Left ventricle myocardium inferior (tissue), 1 donor: Measurements from ENCODE around the gene CENPL. TPM values are rescaled to one million over a fixed set of nuclear protein-coding genes. Genes with fewer than 3 reads are reported as not detected.

Experiments used
- DNase-seq: peaks from one replicate; pipeline ENCODE4 v3.0.0-alpha.2; 2020
- H3K27ac ChIP-seq: fragments of 200-600 bp; replicated peaks from 2 replicates; pipeline ENCODE4 v1.8.0; 2021
- H3K27me3 ChIP-seq: fragments of 200-600 bp; 2 replicates; pipeline ENCODE4 v1.8.0; 2021; ENCODE audit warnings: low read depth
- H3K36me3 ChIP-seq: fragments of 200-600 bp; 2 replicates; pipeline ENCODE4 v1.8.0; 2021
- H3K4me1 ChIP-seq: fragments of 200-600 bp; 2 replicates; pipeline ENCODE4 v1.8.0; 2021
- H3K4me3 ChIP-seq: fragments of 200-600 bp; 2 replicates; pipeline ENCODE4 v1.8.0; 2021; ENCODE audit warnings: mild to moderate bottlenecking, moderate library complexity
- H3K9me3 ChIP-seq: fragments of 200-600 bp; replicated peaks from 2 replicates; pipeline ENCODE4 v1.8.0; 2021
- intact Hi-C: fragments of 100-400 bp; cut with micrococcal nuclease; formaldehyde crosslinking; loops from one replicate; pipeline ENCODE4 v1.11.0; 2022
- total RNA-seq: library from RNA; stranded (reverse); fragmentation: NEBNext Ultra II Directional; extraction: Animal tissue kit (Norgen Biotek cat#: 25700); gene quantifications from one replicate; pipeline ENCODE4 v1.2.1, GENCODE V29; 2021
- TF ChIP-seq, protein P1 (sequence below): fragments of 200-600 bp; IDR thresholded peaks from 2 replicates; pipeline ENCODE4 v1.8.0; 2021; ENCODE audit warnings: antibody characterized with exemption, mild to moderate bottlenecking, borderline replicate concordance
- donor health status: DM: no; HTN: yes; CAD: no; lungs with severe emphysema.

CENPL gene
- total RNA-seq, 1 donor from 2014 or later, result 4.2 TPM

DNA sequence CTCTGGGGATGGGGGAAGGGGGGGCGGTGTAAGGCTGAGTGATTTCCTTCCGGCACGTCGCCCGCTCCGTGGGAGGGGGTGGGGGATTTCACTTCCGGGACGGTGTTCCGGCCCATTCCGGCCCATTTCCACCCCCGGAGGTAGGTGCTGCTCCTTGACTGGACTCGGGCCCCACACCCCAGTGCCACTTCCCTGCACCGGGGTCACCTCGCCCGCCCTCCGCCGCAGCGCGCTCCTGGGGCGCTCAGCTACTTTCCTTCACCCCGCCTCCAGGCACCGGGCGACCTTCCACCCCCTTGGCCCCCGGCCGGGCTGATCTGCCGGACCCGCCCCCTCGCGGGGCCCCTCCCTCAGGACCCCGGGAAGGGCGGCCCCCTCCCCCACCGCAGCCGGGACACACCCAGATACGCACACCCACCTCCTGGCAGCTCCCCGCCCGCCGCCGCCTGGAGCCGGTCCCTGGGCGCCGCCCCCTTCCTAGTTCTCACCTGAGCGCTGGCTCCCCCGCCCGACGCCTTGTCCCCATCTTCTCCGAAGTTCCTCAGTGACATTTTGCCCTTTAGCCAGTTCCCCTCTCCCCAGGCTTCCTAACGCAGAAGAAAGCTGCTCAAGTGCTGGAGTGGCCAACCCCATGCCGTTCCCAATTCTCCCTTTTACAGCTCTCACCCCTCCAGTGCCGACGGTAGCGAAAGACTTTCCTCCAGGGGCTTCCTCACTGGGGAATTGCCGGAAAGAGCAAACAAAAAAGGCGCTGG, 43.8 kb upstream of the CENPL start, which contains the start of gene ZBTB37:
Gene ZBTB37 (plus strand): TSS at position 115 of the 755 bp plus-strand sequence. CDS start 1,846 bp downstream, outside the sequence.
- Histone ChIP-seq H3K4me3 (peak within 1 kb of the TSS; percentile 95), H3K27ac (peak within 1 kb of the TSS; percentile 99), H3K36me3 (peaks cover 35% of the 10 kb centered on the region), H3K4me1 (peaks cover 70% of the 10 kb centered on the region), H3K9me3 (no peaks in the 10 kb centered on the region), H3K27me3 (no peaks in the 10 kb centered on the region)
- TF ChIP-seq, protein P1, sequence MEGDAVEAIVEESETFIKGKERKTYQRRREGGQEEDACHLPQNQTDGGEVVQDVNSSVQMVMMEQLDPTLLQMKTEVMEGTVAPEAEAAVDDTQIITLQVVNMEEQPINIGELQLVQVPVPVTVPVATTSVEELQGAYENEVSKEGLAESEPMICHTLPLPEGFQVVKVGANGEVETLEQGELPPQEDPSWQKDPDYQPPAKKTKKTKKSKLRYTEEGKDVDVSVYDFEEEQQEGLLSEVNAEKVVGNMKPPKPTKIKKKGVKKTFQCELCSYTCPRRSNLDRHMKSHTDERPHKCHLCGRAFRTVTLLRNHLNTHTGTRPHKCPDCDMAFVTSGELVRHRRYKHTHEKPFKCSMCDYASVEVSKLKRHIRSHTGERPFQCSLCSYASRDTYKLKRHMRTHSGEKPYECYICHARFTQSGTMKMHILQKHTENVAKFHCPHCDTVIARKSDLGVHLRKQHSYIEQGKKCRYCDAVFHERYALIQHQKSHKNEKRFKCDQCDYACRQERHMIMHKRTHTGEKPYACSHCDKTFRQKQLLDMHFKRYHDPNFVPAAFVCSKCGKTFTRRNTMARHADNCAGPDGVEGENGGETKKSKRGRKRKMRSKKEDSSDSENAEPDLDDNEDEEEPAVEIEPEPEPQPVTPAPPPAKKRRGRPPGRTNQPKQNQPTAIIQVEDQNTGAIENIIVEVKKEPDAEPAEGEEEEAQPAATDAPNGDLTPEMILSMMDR, result no peak
- peak; percentile 88 for DNase-seq
- intact Hi-C loops, result no loop called here

DNA sequence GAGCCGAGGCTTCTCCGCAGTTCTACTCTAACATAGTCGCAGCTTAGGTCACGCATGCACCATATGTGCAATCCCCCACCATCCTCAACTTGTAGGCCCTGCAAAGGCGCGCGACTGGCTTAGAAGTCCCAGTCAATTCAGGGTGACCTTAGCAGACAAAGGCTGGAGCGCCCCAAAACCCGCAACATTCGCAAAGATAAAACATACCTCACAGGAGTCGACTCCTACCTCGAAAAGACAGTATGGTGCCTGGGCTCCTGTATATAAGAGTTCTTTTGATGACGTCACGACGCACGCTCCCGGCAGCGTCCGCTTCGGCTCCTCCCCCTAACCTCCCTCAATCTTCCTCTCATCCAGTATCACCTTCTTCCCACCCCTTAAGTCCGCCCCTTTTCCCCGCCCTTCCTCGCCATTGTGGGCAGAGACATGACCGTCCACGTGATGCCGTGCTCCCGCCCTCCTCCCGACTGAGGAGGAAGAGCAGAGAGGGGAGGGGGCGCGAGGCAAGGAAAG, 43.1 kb upstream of the CENPL start, which contains the start of gene GAS5:
Gene GAS5 (minus strand): TSS at position 237 of the 513 bp plus-strand sequence.
- TF ChIP-seq, protein P1, result no peak
- peaks cover 39% of the 10 kb centered on the region for H3K36me3 ChIP-seq
- peak within 1 kb of the TSS; percentile 99 for H3K27ac ChIP-seq
- no peaks in the 10 kb centered on the region for H3K27me3 ChIP-seq
- peaks cover 70% of the 10 kb centered on the region for H3K4me1 ChIP-seq
- H3K9me3 ChIP-seq, result no peaks in the 10 kb centered on the region
- peak within 1 kb of the TSS; percentile 95 for H3K4me3 ChIP-seq
- intact Hi-C loops, result no loop called here
- peak; percentile 98 for DNase-seq

DNA sequence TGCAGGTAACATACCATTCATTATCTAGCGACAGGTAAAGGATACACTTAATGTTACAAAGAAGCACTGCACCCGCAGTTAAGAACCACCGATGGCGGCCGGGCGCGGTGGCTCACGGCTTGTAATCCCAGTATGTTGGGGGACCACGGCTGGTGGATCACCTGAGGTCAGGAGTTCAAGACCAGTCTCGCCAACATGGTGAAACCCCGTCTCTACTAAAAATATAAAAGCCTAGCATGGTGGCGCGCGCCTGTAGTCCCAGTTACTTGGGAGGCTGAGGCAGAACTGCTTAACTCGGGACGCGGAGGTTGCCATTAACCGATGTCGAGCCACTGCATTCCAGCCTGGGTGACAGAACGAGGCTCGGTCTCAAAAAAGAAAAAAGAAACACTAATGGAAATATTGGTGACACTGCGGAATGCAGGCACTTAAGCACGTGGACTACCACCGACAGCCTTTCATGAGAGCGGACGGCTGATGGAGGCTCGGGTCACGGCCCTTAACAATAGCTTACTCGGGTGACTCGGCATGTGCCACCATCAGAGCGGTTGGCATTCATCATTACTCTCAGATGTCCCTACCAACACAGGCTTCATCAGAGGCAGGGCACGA, 42.6 kb upstream of the CENPL start:
- H3K9me3 ChIP-seq, result no peaks in the 10 kb centered on the region
- H3K4me3 ChIP-seq, result peak overlapping the region; percentile 95
- TF ChIP-seq, protein P1, result no peak
- peak overlapping the region; percentile 99 for H3K27ac ChIP-seq
- no peaks in the 10 kb centered on the region for H3K27me3 ChIP-seq
- H3K4me1 ChIP-seq, result peaks cover 70% of the 10 kb centered on the region
- DNase-seq, result no peak
- H3K36me3 ChIP-seq, result peaks cover 44% of the 10 kb centered on the region
- intact Hi-C loops, result no loop called here

DNA sequence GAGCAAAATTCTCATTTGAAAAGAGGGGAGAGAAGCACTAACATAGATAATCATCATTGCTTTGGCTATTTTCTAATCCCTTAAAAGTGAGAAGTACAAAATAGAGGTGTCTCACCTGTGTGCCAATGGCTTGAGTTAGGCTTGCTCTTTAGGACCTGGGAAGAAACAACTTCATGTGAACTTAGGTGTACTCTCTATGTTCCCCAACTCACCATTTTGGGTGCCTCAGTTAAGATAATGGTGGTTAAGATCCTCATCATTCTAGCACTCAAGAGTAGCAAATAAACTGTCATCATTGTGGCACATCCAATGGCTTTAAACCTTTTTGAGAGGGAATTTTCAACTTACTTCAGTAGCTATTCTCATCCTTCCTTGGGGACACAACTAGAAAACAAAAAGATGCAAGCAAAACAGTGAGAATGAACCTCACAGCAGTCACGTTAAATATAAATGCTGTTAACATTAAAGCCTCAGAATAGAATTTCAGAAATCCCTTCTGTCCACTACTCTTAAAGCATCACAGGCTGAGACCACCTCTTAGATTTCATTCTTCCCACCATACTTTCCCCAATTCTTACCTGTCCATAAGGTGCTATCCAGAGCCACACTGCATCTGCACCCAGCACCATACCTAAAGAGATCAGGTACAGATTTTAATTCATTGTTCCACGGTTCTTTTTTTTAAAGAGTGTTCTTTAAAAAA, 41.9 kb upstream of the CENPL start:
- Histone ChIP-seq H3K36me3 (peaks cover 51% of the 10 kb centered on the region), H3K4me1 (peaks cover 70% of the 10 kb centered on the region), H3K27me3 (no peaks in the 10 kb centered on the region), H3K9me3 (no peaks in the 10 kb centered on the region), H3K27ac (peak overlapping the region; percentile 99), H3K4me3 (peak overlapping the region; percentile 95)
- TF ChIP-seq, protein P1, result no peak
- DNase-seq, result no peak
- intact Hi-C loops, result no loop called here

DNA sequence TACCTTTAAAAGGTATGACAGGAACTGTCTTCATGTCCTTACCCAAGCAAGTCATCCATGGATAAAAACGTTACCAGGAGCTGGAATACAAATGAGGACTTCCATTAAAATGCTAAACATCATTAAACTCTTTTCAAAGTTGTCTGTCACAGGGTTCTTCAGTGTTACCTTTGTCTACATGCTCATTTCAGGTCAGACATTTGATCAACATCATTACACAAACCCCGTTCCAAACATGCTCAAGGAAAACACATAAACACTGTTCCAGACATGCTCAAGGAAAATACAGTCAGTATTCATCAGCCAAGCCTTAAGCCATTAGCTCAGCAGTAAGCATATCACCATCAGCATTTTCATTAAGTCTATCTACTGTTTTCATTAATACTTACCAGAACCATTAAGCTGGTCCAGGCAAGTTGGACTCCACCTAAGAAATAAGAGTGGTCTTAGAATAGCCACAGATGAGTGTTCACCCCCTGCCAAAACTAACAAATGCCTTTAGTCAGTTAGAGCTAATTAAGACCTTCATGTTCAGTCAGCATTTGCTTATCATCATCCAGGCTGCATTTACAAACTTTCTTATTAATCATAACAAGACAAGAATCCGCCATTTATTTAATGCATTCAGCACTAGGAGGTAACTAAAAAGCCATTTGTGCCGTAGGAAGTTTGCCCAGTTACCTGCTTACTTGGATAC, 40.9 kb upstream of the CENPL start:
- H3K27ac ChIP-seq, result peak overlapping the region; percentile 99
- TF ChIP-seq, protein P1, result no peak
- H3K4me3 ChIP-seq, result peak overlapping the region; percentile 95

More for the DNA sequence above, 40.9 kb upstream of the CENPL start:
- Histone ChIP-seq H3K27me3 (no peaks in the 10 kb centered on the region), H3K4me1 (peaks cover 62% of the 10 kb centered on the region), H3K36me3 (peaks cover 57% of the 10 kb centered on the region), H3K9me3 (no peaks in the 10 kb centered on the region)
- intact Hi-C loops, result no loop called here
- no peak for DNase-seq
